T-helper 1 cell treated with Interleukin-12 subunit alpha and Interleukin-12 subunit beta and Interleukin-4 antibody, amounts not matched to agents 30 μg/mL and 1 μg/mL, for 36 hours (primary cell): Measurements from ENCODE around the gene UNG.

Source experiments
- H3K27ac Mint-ChIP-seq: one replicate; pipeline ENCODE4 v1.8.0; 2021; ENCODE audit warnings: mild to moderate bottlenecking, mixed read lengths
- H3K27me3 Mint-ChIP-seq: one replicate; pipeline ENCODE4 v1.8.0; 2021; ENCODE audit warnings: low read depth, mixed read lengths
- H3K36me3 Mint-ChIP-seq: one replicate; pipeline ENCODE4 v1.8.0; 2021; ENCODE audit warnings: low read depth, mixed read lengths
- H3K4me1 Mint-ChIP-seq: one replicate; pipeline ENCODE4 v1.8.0; 2021; ENCODE audit warnings: low read depth, mixed read lengths
- H3K4me3 Mint-ChIP-seq: one replicate; pipeline ENCODE4 v1.8.0; 2021; ENCODE audit warnings: mild to moderate bottlenecking, moderate library complexity, mixed read lengths
- H3K9me3 Mint-ChIP-seq: one replicate; pipeline ENCODE4 v1.8.0; 2021; ENCODE audit warnings: mixed read lengths

Gene UNG

GRCh38 chr12:109069307-109070271 lies 27.8 kb upstream of the UNG start:
- Mint-ChIP-seq H3K27me3 (no peaks in the 10 kb centered on the region), H3K36me3 (peaks cover 20% of the 10 kb centered on the region), H3K4me1 (no peaks in the 10 kb centered on the region), H3K9me3 (no peaks in the 10 kb centered on the region), H3K4me3 (no peak overlapping the region), H3K27ac (no peak overlapping the region)

- H3K36me3 Mint-ChIP-seq, result peaks cover 39% of the 10 kb centered on the region
- no peaks in the 10 kb centered on the region for H3K27me3 Mint-ChIP-seq
- no peaks in the 10 kb centered on the region for H3K4me1 Mint-ChIP-seq
- no peak overlapping the region for H3K4me3 Mint-ChIP-seq
- H3K9me3 Mint-ChIP-seq, result peaks cover 6% of the 10 kb centered on the region
- no peak overlapping the region for H3K27ac Mint-ChIP-seq
These were observed 22.5 kb upstream of the UNG start for GRCh38 chr12:109074866-109075265.

GRCh38 chr12:109082751-109083150 lies 14.6 kb upstream of the UNG start:
- no peak overlapping the region for H3K27ac Mint-ChIP-seq
- peaks cover 6% of the 10 kb centered on the region for H3K9me3 Mint-ChIP-seq
- H3K36me3 Mint-ChIP-seq, result peaks cover 18% of the 10 kb centered on the region

GRCh38 chr12:109084425-109084824 lies 13.0 kb upstream of the UNG start:
- peaks cover 11% of the 10 kb centered on the region for H3K36me3 Mint-ChIP-seq
- H3K27ac Mint-ChIP-seq, result no peak overlapping the region
- no peaks in the 10 kb centered on the region for H3K9me3 Mint-ChIP-seq
- H3K27me3 Mint-ChIP-seq, result no peaks in the 10 kb centered on the region
- H3K4me1 Mint-ChIP-seq, result no peaks in the 10 kb centered on the region
- no peak overlapping the region for H3K4me3 Mint-ChIP-seq

More at GRCh38 chr12:109082751-109083150, 14.6 kb upstream of the UNG start:
- Mint-ChIP-seq H3K4me1 (no peaks in the 10 kb centered on the region), H3K4me3 (no peak overlapping the region), H3K27me3 (no peaks in the 10 kb centered on the region)

- Mint-ChIP-seq H3K4me1 (no peaks in the 10 kb centered on the region), H3K27ac (no peak overlapping the region), H3K36me3 (peaks cover 8% of the 10 kb centered on the region), H3K4me3 (no peak overlapping the region), H3K9me3 (no peaks in the 10 kb centered on the region), H3K27me3 (no peaks in the 10 kb centered on the region)
These were observed 11.8 kb upstream of the UNG start for GRCh38 chr12:109085590-109085989.

GRCh38 chr12:109087250-109087649 lies 10.1 kb upstream of the UNG start:
- no peaks in the 10 kb centered on the region for H3K27me3 Mint-ChIP-seq
- no peak overlapping the region for H3K4me3 Mint-ChIP-seq
- no peak overlapping the region for H3K27ac Mint-ChIP-seq
- peaks cover 4% of the 10 kb centered on the region for H3K36me3 Mint-ChIP-seq
- peaks cover 9% of the 10 kb centered on the region for H3K4me1 Mint-ChIP-seq
- H3K9me3 Mint-ChIP-seq, result no peaks in the 10 kb centered on the region

- Mint-ChIP-seq H3K9me3 (no peaks in the 10 kb centered on the region), H3K36me3 (peaks cover 4% of the 10 kb centered on the region), H3K4me1 (peaks cover 21% of the 10 kb centered on the region), H3K27ac (no peak overlapping the region), H3K27me3 (no peaks in the 10 kb centered on the region), H3K4me3 (no peak overlapping the region)
These were observed 8.6 kb upstream of the UNG start for GRCh38 chr12:109088818-109089217.

- peaks cover 26% of the 10 kb centered on the region for H3K4me1 Mint-ChIP-seq
- H3K36me3 Mint-ChIP-seq, result peaks cover 4% of the 10 kb centered on the region
- no peak overlapping the region for H3K4me3 Mint-ChIP-seq
- no peaks in the 10 kb centered on the region for H3K27me3 Mint-ChIP-seq
- no peaks in the 10 kb centered on the region for H3K9me3 Mint-ChIP-seq
- H3K27ac Mint-ChIP-seq, result no peak overlapping the region
These were observed 7.7 kb upstream of the UNG start for GRCh38 chr12:109089683-109090082.

- no peaks in the 10 kb centered on the region for H3K9me3 Mint-ChIP-seq
- no peaks in the 10 kb centered on the region for H3K27me3 Mint-ChIP-seq
- H3K4me1 Mint-ChIP-seq, result peaks cover 26% of the 10 kb centered on the region
- peak overlapping the region; percentile 74 for H3K4me3 Mint-ChIP-seq
- peaks cover 4% of the 10 kb centered on the region for H3K36me3 Mint-ChIP-seq
- peak overlapping the region; percentile 65 for H3K27ac Mint-ChIP-seq
These were observed 4.8 kb upstream of the UNG start for GRCh38 chr12:109092497-109093021.

GRCh38 chr12:109093022-109093918 lies 4.1 kb upstream of the UNG start, which contains the start of gene ALKBH2:
Gene ALKBH2 (minus strand): TSS chr12:109093472. CDS start chr12:109092786, 686 bp downstream.
- no peaks in the 10 kb centered on the region for H3K9me3 Mint-ChIP-seq
- H3K27me3 Mint-ChIP-seq, result no peaks in the 10 kb centered on the region
- H3K27ac Mint-ChIP-seq, result peak within 1 kb of the TSS; percentile 65
- peak within 1 kb of the TSS; percentile 74 for H3K4me3 Mint-ChIP-seq
- peaks cover 26% of the 10 kb centered on the region for H3K4me1 Mint-ChIP-seq
- peaks cover 4% of the 10 kb centered on the region for H3K36me3 Mint-ChIP-seq

GRCh38 chr12:109097140-109097434 lies 310 bp upstream of the UNG start:
- Mint-ChIP-seq H3K27ac (no peak overlapping the region), H3K4me1 (peaks cover 39% of the 10 kb centered on the region), H3K36me3 (peaks cover 23% of the 10 kb centered on the region), H3K27me3 (no peaks in the 10 kb centered on the region), H3K4me3 (peak overlapping the region; percentile 87), H3K9me3 (no peaks in the 10 kb centered on the region)

GRCh38 chr12:109098183-109098604 lies 797 bp downstream of the UNG start:
- peak overlapping the region; percentile 76 for H3K27ac Mint-ChIP-seq
- H3K4me1 Mint-ChIP-seq, result peaks cover 30% of the 10 kb centered on the region
- H3K27me3 Mint-ChIP-seq, result no peaks in the 10 kb centered on the region
- H3K9me3 Mint-ChIP-seq, result no peaks in the 10 kb centered on the region
- peak overlapping the region; percentile 87 for H3K4me3 Mint-ChIP-seq
- H3K36me3 Mint-ChIP-seq, result peaks cover 23% of the 10 kb centered on the region

- Mint-ChIP-seq H3K4me1 (peaks cover 26% of the 10 kb centered on the region), H3K27ac (peak overlapping the region; percentile 64), H3K4me3 (peak overlapping the region; percentile 87), H3K9me3 (no peaks in the 10 kb centered on the region), H3K36me3 (peaks cover 26% of the 10 kb centered on the region), H3K27me3 (no peaks in the 10 kb centered on the region)
These were observed 1.3 kb downstream of the UNG start for GRCh38 chr12:109098651-109099050.

GRCh38 chr12:109099431-109100020 lies 2.1 kb downstream of the UNG start:
- Mint-ChIP-seq H3K36me3 (peaks cover 30% of the 10 kb centered on the region), H3K9me3 (no peaks in the 10 kb centered on the region), H3K4me1 (peaks cover 21% of the 10 kb centered on the region), H3K27me3 (no peaks in the 10 kb centered on the region), H3K27ac (peak overlapping the region; percentile 12), H3K4me3 (peak overlapping the region; percentile 87)
